Measurements from ENCODE around the gene TIGD3. TPM values are rescaled to one million over a fixed set of nuclear protein-coding genes. Genes with fewer than 3 reads are reported as not detected.

Gene TIGD3
- total and polyA plus RNA-seq, 9 of the 15 experiments (the other 6 are each of a cell fraction or from before 2014, with no cell fraction given), result 0.06 to 1.3 (median 0.56) TPM

DNA sequence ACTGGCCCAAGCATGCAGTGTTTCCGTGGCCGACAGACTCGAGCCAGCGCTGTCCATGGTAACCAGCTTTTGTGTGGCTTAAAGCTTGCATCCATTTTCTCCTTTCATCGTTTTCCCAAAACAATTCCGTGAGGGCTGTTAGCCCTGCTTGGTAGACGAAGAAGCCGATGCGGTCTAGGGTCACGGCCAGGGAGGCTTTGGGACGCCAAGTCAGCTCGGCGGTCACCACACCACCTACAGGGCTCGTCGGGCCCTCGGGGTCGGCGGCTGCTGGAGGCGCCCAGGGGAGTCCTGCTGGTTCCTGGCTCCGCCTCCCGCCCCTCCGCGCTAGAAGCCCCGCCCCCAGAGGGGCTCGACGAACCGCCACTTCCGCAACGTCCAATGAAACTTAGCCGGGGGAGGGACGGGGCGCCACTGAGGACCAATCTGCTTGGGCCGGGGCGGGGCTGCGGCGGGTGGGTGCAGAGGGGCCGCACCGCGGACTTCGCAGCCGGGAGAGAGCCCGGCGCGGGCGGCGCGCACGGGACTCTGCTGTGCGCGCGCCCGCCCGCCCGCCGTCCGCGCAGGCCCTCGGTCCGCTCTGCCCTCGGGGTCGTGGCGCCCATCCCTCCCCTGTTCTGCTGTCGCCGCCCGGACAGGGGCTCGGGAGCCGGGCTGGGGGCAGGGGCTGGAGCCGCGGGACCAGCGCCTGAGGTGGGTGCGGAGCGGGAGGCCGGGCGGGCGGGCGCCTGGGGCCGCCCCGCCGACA lies at the start of gene TIGD3 (continued):
- TF ChIP-seq FIP1L1 (IDR thresholded peaks at IDR 0.05; ENCODE audit: low read depth, low read length, poor library complexity, severe bottlenecking) (peak; percentile 78), XRCC3 (IDR thresholded peaks at IDR 0.05) (no peak), TFAM (CRISPR knock-in tag; conservative IDR thresholded peaks at IDR 0.05) (no peak), KLF1 (tag; IDR thresholded peaks at IDR 0.05) (no peak), C11orf30 (IDR thresholded peaks at IDR 0.05; ENCODE audit: low read depth) (no peak), GABPB1 (CRISPR knock-in tag; IDR thresholded peaks at IDR 0.05) (peak; percentile 29), NR2C1 (IDR thresholded peaks at IDR 0.05) (no peak), NR2C1 (tag; IDR thresholded peaks at IDR 0.05) (no peak), ZC3H8 (IDR thresholded peaks at IDR 0.05) (no peak), MAFK (IDR thresholded peaks at IDR 0.05; ENCODE audit: low read length) (no peak), ZNF224 (CRISPR knock-in tag; IDR thresholded peaks at IDR 0.05) (no peak), ARHGAP35 (IDR thresholded peaks at IDR 0.05; ENCODE audit: partially characterized antibody) (no peak)
- TF ChIP-seq, protein P1, sequence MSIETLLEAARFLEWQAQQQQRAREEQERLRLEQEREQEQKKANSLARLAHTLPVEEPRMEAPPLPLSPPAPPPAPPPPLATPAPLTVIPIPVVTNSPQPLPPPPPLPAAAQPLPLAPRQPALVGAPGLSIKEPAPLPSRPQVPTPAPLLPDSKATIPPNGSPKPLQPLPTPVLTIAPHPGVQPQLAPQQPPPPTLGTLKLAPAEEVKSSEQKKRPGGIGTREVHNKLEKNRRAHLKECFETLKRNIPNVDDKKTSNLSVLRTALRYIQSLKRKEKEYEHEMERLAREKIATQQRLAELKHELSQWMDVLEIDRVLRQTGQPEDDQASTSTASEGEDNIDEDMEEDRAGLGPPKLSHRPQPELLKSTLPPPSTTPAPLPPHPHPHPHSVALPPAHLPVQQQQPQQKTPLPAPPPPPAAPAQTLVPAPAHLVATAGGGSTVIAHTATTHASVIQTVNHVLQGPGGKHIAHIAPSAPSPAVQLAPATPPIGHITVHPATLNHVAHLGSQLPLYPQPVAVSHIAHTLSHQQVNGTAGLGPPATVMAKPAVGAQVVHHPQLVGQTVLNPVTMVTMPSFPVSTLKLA (conservative IDR thresholded peaks at IDR 0.05), result peak in 1 of 2 experiments; percentile 68; a peak in 3 of 4 replicates
- TF ChIP-seq, protein P2, sequence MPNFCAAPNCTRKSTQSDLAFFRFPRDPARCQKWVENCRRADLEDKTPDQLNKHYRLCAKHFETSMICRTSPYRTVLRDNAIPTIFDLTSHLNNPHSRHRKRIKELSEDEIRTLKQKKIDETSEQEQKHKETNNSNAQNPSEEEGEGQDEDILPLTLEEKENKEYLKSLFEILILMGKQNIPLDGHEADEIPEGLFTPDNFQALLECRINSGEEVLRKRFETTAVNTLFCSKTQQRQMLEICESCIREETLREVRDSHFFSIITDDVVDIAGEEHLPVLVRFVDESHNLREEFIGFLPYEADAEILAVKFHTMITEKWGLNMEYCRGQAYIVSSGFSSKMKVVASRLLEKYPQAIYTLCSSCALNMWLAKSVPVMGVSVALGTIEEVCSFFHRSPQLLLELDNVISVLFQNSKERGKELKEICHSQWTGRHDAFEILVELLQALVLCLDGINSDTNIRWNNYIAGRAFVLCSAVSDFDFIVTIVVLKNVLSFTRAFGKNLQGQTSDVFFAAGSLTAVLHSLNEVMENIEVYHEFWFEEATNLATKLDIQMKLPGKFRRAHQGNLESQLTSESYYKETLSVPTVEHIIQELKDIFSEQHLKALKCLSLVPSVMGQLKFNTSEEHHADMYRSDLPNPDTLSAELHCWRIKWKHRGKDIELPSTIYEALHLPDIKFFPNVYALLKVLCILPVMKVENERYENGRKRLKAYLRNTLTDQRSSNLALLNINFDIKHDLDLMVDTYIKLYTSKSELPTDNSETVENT (CRISPR knock-in tag; IDR thresholded peaks at IDR 0.05), result 0 out of 2 replicates have a peak, but pooled peaks have one; percentile 12
- TF ChIP-seq, protein P3, sequence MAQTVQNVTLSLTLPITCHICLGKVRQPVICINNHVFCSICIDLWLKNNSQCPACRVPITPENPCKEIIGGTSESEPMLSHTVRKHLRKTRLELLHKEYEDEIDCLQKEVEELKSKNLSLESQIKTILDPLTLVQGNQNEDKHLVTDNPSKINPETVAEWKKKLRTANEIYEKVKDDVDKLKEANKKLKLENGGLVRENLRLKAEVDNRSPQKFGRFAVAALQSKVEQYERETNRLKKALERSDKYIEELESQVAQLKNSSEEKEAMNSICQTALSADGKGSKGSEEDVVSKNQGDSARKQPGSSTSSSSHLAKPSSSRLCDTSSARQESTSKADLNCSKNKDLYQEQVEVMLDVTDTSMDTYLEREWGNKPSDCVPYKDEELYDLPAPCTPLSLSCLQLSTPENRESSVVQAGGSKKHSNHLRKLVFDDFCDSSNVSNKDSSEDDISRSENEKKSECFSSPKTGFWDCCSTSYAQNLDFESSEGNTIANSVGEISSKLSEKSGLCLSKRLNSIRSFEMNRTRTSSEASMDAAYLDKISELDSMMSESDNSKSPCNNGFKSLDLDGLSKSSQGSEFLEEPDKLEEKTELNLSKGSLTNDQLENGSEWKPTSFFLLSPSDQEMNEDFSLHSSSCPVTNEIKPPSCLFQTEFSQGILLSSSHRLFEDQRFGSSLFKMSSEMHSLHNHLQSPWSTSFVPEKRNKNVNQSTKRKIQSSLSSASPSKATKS (CRISPR knock-in tag; IDR thresholded peaks at IDR 0.05), result no peak
- TF ChIP-seq, protein P4, sequence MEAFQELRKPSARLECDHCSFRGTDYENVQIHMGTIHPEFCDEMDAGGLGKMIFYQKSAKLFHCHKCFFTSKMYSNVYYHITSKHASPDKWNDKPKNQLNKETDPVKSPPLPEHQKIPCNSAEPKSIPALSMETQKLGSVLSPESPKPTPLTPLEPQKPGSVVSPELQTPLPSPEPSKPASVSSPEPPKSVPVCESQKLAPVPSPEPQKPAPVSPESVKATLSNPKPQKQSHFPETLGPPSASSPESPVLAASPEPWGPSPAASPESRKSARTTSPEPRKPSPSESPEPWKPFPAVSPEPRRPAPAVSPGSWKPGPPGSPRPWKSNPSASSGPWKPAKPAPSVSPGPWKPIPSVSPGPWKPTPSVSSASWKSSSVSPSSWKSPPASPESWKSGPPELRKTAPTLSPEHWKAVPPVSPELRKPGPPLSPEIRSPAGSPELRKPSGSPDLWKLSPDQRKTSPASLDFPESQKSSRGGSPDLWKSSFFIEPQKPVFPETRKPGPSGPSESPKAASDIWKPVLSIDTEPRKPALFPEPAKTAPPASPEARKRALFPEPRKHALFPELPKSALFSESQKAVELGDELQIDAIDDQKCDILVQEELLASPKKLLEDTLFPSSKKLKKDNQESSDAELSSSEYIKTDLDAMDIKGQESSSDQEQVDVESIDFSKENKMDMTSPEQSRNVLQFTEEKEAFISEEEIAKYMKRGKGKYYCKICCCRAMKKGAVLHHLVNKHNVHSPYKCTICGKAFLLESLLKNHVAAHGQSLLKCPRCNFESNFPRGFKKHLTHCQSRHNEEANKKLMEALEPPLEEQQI (IDR thresholded peaks at IDR 0.05), result no peak
- TF ChIP-seq, protein P5, sequence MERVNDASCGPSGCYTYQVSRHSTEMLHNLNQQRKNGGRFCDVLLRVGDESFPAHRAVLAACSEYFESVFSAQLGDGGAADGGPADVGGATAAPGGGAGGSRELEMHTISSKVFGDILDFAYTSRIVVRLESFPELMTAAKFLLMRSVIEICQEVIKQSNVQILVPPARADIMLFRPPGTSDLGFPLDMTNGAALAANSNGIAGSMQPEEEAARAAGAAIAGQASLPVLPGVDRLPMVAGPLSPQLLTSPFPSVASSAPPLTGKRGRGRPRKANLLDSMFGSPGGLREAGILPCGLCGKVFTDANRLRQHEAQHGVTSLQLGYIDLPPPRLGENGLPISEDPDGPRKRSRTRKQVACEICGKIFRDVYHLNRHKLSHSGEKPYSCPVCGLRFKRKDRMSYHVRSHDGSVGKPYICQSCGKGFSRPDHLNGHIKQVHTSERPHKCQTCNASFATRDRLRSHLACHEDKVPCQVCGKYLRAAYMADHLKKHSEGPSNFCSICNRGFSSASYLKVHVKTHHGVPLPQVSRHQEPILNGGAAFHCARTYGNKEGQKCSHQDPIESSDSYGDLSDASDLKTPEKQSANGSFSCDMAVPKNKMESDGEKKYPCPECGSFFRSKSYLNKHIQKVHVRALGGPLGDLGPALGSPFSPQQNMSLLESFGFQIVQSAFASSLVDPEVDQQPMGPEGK (CRISPR knock-in tag; IDR thresholded peaks at IDR 0.05; ENCODE audit: borderline replicate concordance), result no peak
